Mesenchymal stem cell (in vitro differentiated cells and primary cell): ENCODE results near the gene AGBL5.

Experiments used
- DNase-seq: peaks from one replicate; pipeline ENCODE4 v3.0.0-alpha.2; 2013
- H2AFZ ChIP-seq: one replicate; pipeline ENCODE4 v1.6.1; 2013; ENCODE audit warnings: low read depth, mild to moderate bottlenecking, control low read depth, inconsistent platforms, low read length, moderate library complexity
- H2AK5ac ChIP-seq: 2 replicates; pipeline ENCODE4 v1.6.1; 2013; ENCODE audit warnings: low read length, moderate library complexity, mild to moderate bottlenecking, inconsistent platforms; ENCODE audit not compliant: severe bottlenecking
- H2BK120ac ChIP-seq: one replicate; pipeline ENCODE4 v1.6.1; 2013; ENCODE audit warnings: low read depth, mild to moderate bottlenecking, inconsistent platforms, low read length, moderate library complexity
- H2BK12ac ChIP-seq, 2 experiments: one replicate each; pipeline ENCODE4 v1.6.1; 2013; ENCODE audit warnings: inconsistent platforms in 2 of 2, low read length in 2 of 2, mild to moderate bottlenecking in 2 of 2, moderate library complexity in 2 of 2, control low read depth in 1 of 2
- H2BK15ac ChIP-seq: one replicate; pipeline ENCODE4 v1.6.1; 2013; ENCODE audit warnings: mild to moderate bottlenecking, low read depth, inconsistent platforms; ENCODE audit not compliant: poor library complexity, severe bottlenecking
- H2BK5ac ChIP-seq: 2 replicates; pipeline ENCODE4 v1.6.1; 2013; ENCODE audit warnings: low read depth, mild to moderate bottlenecking, low read length, control low read depth, inconsistent platforms; ENCODE audit not compliant: poor library complexity, severe bottlenecking
- H3K14ac ChIP-seq, 2 experiments: one replicate each; pipeline ENCODE4 v1.6.1; 2013; ENCODE audit warnings: inconsistent platforms in 2 of 2, low read length in 2 of 2, control low read depth in 1 of 2, mild to moderate bottlenecking in 1 of 2, moderate library complexity in 1 of 2
- H3K18ac ChIP-seq, 2 experiments: one replicate each; pipeline ENCODE4 v1.6.1; 2013; ENCODE audit warnings: inconsistent platforms in 2 of 2, low read length in 2 of 2, control low read depth in 1 of 2, low read depth in 1 of 2, mild to moderate bottlenecking in 1 of 2
- H3K23ac ChIP-seq, 2 experiments: one replicate each; pipeline ENCODE4 v1.6.1; 2013; ENCODE audit warnings: inconsistent platforms in 2 of 2, low read length in 2 of 2, mild to moderate bottlenecking in 2 of 2, moderate library complexity in 2 of 2, control low read depth in 1 of 2
- H3K27ac ChIP-seq: 2 replicates; pipeline ENCODE4 v1.5.1; 2013; ENCODE audit warnings: mild to moderate bottlenecking, moderate library complexity, low read length, control low read depth, inconsistent platforms; ENCODE audit not compliant: poor library complexity, severe bottlenecking
- H3K27me3 ChIP-seq, 2 experiments: 2 replicates each; pipeline versions ENCODE4 v1.6.1 to v1.7.0; 2013; ENCODE audit warnings: low read length in 2 of 2, mild to moderate bottlenecking in 2 of 2, moderate library complexity in 2 of 2, control low read depth in 1 of 2, inconsistent platforms in 1 of 2; ENCODE audit not compliant: control insufficient read depth in 1 of 2, insufficient read depth in 1 of 2
- H3K36me3 ChIP-seq, 2 experiments: 2 replicates each; pipeline versions ENCODE4 v1.6.1 to v1.7.0; 2013; ENCODE audit warnings: low read length in 2 of 2, control low read depth in 1 of 2, inconsistent platforms in 1 of 2, low read depth in 1 of 2, mild to moderate bottlenecking in 1 of 2; ENCODE audit not compliant: insufficient read depth in 2 of 2, control insufficient read depth in 1 of 2
- H3K4ac ChIP-seq, 2 experiments: one replicate each; pipeline ENCODE4 v1.6.1; 2013; ENCODE audit warnings: inconsistent platforms in 2 of 2, low read length in 2 of 2, mild to moderate bottlenecking in 2 of 2, moderate library complexity in 2 of 2, control low read depth in 1 of 2, low read depth in 1 of 2
- H3K4me1 ChIP-seq: 2 replicates; pipeline ENCODE4 v1.6.1; 2013; ENCODE audit warnings: low read depth, low read length, control low read depth; ENCODE audit not compliant: control insufficient read depth, insufficient read depth
- H3K4me2 ChIP-seq: 2 replicates; pipeline ENCODE4 v1.6.1; 2013; ENCODE audit warnings: low read length, mild to moderate bottlenecking, inconsistent platforms; ENCODE audit not compliant: poor library complexity, severe bottlenecking
- H3K4me3 ChIP-seq, 2 experiments: 2 replicates each; pipeline versions ENCODE4 v1.5.1 to v1.7.0; 2013; ENCODE audit warnings: low read length in 2 of 2, mild to moderate bottlenecking in 2 of 2, control low read depth in 1 of 2, low read depth in 1 of 2; ENCODE audit not compliant: insufficient read depth in 1 of 2
- H3K79me1 ChIP-seq: replicated peaks from 2 replicates; pipeline ENCODE4 v1.6.1; 2013; ENCODE audit warnings: mild to moderate bottlenecking, control low read depth, low read length, inconsistent platforms; ENCODE audit not compliant: poor library complexity, severe bottlenecking
- H3K9ac ChIP-seq: 2 replicates; pipeline ENCODE4 v1.7.0; 2013; ENCODE audit warnings: mild to moderate bottlenecking, low read length, moderate library complexity
- H3K9me3 ChIP-seq: 2 replicates; pipeline ENCODE4 v1.7.0; 2013; ENCODE audit warnings: mild to moderate bottlenecking, low read length; ENCODE audit not compliant: control insufficient read depth
- H4K8ac ChIP-seq: one replicate; pipeline ENCODE4 v1.6.1; 2013; ENCODE audit warnings: inconsistent platforms, mild to moderate bottlenecking, low read length, moderate library complexity
- H4K91ac ChIP-seq: one replicate; pipeline ENCODE4 v1.6.1; 2013; ENCODE audit warnings: mild to moderate bottlenecking, low read length, inconsistent platforms
- WGBS: methylation state at CpG from one replicate; pipeline ENCODE4 v1.1.7; 2013; ENCODE audit warnings: mixed read lengths; 5-methylcytosine and 5-hydroxymethylcytosine counted together

Gene AGBL5

DNA sequence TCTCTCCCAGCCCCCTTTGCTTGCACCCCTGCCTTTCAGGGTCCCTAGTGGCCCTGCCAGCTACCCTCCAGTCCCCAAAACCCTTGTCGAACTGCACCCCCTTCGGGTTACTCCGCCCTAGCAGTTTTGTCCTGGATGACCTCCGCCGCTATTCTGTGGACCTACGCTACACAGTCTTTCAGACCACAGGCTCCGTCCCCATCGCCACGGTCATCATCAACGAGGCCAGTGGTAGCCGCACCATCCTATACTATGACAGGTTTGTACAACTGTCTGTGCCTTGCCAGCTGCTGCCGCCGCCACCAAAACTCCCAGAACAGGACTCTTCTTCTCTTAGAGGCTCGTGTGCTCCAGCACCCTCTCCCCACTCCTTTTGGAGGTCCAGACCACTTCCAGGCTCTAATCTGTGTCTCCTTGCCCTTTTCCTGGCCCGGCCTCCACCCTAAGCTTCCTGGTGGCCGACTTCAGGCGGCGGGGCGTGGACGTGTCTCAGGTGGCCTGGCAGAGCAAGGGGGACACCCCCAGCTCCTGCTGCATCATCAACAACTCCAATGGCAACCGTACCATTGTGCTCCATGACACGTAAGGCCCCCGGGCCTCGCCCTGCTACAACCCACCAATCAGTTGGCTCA is 43.0 kb downstream of the AGBL5 start:
- H4K8ac ChIP-seq, result no peak overlapping the region
- no peaks in the 10 kb centered on the region for H3K79me1 ChIP-seq
- no peak for DNase-seq
- 96% methylated on average over 24 of the region's 24 CpGs for WGBS
- no peak overlapping the region for H3K27ac ChIP-seq
- no peak overlapping the region for H2BK5ac ChIP-seq
- no peak overlapping the region for H3K4me3 ChIP-seq
- H2BK15ac ChIP-seq, result no peak overlapping the region
- H3K9ac ChIP-seq, result no peak overlapping the region
- peaks cover under 1 to 1% of the 10 kb centered on the region in 2 experiments for H3K27me3 ChIP-seq
- no peak overlapping the region for H3K23ac ChIP-seq
- H2BK120ac ChIP-seq, result no peak overlapping the region
- no peak overlapping the region for H4K91ac ChIP-seq
- H3K14ac ChIP-seq, result no peak overlapping the region
- H3K4ac ChIP-seq, result no peak overlapping the region
- no peak overlapping the region for H3K4me2 ChIP-seq
- H2AFZ ChIP-seq, result no peak overlapping the region
- H3K36me3 ChIP-seq, result no peaks in the 10 kb centered on the region
- no peak overlapping the region for H2AK5ac ChIP-seq
- no peaks in the 10 kb centered on the region for H3K9me3 ChIP-seq
- peaks cover 18% of the 10 kb centered on the region for H3K4me1 ChIP-seq
- H3K18ac ChIP-seq, result no peak overlapping the region
- no peak overlapping the region for H2BK12ac ChIP-seq

DNA sequence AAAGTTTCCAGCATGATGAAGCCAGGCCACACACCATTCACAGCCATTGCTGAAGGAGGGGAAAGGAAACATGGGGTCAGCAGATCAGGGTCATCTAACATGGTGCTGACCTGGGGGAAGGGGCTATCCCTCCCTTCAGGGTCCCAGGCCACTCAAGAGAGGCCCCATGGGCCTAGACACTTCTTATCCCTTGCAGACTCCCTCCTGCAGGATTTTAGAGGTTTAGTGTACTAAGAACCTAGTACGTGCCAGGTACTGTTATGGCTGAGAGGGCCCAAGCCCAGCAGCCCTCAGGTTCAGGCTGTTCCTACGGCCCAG is 43.9 kb downstream of the AGBL5 start:
- no peak overlapping the region for H2BK5ac ChIP-seq
- no peak overlapping the region for H3K4me2 ChIP-seq
- no peak overlapping the region for H3K14ac ChIP-seq
- H4K91ac ChIP-seq, result no peak overlapping the region
- H3K4me1 ChIP-seq, result peaks cover 20% of the 10 kb centered on the region
- H4K8ac ChIP-seq, result no peak overlapping the region
- no peak overlapping the region for H3K4me3 ChIP-seq
- DNase-seq, result no peak
- H3K36me3 ChIP-seq, result no peaks in the 10 kb centered on the region
- no peak overlapping the region for H2BK120ac ChIP-seq
- H2AK5ac ChIP-seq, result no peak overlapping the region
- H3K9ac ChIP-seq, result no peak overlapping the region
- H2AFZ ChIP-seq, result peak overlapping the region; percentile 46
- no peaks in the 10 kb centered on the region for H3K79me1 ChIP-seq
- H3K4ac ChIP-seq, result no peak overlapping the region
- peaks cover 0 to 8% of the 10 kb centered on the region in 2 experiments for H3K27me3 ChIP-seq
- no peak overlapping the region for H3K27ac ChIP-seq
- no peak overlapping the region for H2BK15ac ChIP-seq
- no peak overlapping the region for H3K18ac ChIP-seq
- H2BK12ac ChIP-seq, result no peak overlapping the region
- H3K9me3 ChIP-seq, result no peaks in the 10 kb centered on the region
- no peak overlapping the region for H3K23ac ChIP-seq
- WGBS, result 89% methylated on average over 2 of the region's 2 CpGs

DNA sequence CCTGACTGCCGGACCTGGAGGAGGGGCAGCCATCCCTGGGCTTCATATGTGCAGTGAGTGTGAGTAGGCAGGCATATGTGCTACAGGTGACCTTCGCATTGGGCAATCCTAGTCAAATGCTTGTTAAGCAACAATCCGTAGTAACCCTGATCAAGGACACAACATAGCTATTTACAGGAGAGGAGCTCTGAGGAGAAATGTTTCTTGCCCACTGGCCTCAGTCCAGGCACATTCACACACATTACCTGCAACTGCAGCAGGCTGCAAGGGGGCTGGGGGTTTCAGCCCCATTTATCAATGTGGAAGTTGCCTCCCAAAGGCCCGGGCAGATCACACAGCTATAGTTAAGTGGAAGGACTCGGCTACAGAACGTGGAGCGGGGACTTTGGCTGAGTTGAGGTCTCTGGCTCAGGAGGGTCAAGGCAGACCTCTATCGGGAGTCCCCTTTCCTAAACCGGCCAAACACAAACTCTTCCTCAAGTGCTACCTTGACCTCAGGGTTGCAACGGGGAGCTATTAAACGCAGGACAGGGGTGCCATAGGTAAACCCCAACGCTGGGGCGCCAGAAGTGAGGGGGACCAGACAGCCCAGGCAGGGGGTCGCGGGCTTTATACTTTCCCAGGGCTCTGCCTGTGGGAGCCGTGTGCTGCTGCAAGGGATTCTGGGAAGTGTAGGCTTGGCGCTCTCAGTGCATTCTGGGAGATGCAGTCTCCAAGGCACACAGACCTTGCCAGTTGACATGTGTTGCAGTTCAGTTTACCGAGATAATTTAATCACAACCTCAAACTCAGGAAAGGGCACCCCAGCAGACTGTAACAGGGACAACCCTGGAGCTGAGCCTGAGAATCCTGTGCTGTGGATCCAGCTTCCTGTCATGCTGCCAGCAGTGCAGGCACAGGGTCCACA is 44.5 kb downstream of the AGBL5 start:
- no peak overlapping the region for H2BK5ac ChIP-seq
- no peak overlapping the region for H3K14ac ChIP-seq
- H3K4me2 ChIP-seq, result peak overlapping the region; percentile 44
- no peak overlapping the region for H3K23ac ChIP-seq
- peak overlapping the region; percentile 76 for H4K8ac ChIP-seq
- no peak overlapping the region for H3K4ac ChIP-seq
- DNase-seq, result peak; percentile 59
- H2BK15ac ChIP-seq, result no peak overlapping the region
- H3K4me1 ChIP-seq, result peaks cover 20% of the 10 kb centered on the region
- H3K18ac ChIP-seq, result peak overlapping the region in 1 of 2 experiments; percentile 61
- no peak overlapping the region for H2AK5ac ChIP-seq
- H2AFZ ChIP-seq, result peak overlapping the region; percentile 46
- H3K27ac ChIP-seq, result no peak overlapping the region
- no peaks in the 10 kb centered on the region for H3K79me1 ChIP-seq
- H3K4me3 ChIP-seq, result peak overlapping the region in 1 of 2 experiments; percentile 71
- H2BK120ac ChIP-seq, result no peak overlapping the region
- peak overlapping the region; percentile 53 for H3K9ac ChIP-seq
- 42% methylated on average over 18 of the region's 18 CpGs for WGBS
- H3K27me3 ChIP-seq, result peaks cover 0 to 11% of the 10 kb centered on the region in 2 experiments
- no peaks in the 10 kb centered on the region for H3K36me3 ChIP-seq
- peak overlapping the region; percentile 41 for H4K91ac ChIP-seq
- H2BK12ac ChIP-seq, result no peak overlapping the region
- no peaks in the 10 kb centered on the region for H3K9me3 ChIP-seq

DNA sequence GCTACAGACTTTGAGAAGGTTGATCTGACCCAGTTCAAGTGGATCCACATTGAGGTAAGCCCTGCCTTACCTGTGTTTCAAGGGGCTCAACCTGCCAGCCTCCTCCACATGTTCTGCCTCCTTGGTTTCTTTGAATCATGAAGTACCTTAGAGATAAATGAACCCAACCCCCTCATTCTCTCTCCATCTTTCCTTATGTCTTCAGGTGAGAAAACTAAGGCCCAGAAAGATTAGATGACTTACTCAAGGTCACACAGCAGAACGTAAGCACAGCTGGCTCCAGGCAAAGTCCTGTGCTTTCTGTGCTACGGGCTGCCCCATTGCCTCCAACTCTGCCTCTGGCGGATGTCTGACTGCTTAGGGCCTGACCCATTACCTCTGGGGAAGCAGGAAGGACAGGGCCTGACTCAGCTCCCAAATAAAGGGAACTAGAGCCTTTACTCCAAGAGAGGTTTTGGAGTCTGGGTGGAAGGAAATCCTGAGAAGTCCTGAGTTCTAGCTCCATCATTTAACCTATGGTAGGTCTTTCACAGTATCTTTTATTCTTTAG is 45.4 kb downstream of the AGBL5 start:
- no peak overlapping the region for H4K91ac ChIP-seq
- no peak overlapping the region for H2BK5ac ChIP-seq
- 87% methylated on average over 3 of the region's 3 CpGs for WGBS
- H4K8ac ChIP-seq, result no peak overlapping the region
- H3K36me3 ChIP-seq, result no peaks in the 10 kb centered on the region
- H3K9ac ChIP-seq, result no peak overlapping the region
- H3K4me3 ChIP-seq, result no peak overlapping the region
- H2AFZ ChIP-seq, result no peak overlapping the region
- DNase-seq, result no peak
- peaks cover 1 to 19% of the 10 kb centered on the region in 2 experiments for H3K27me3 ChIP-seq
- no peak overlapping the region for H3K27ac ChIP-seq
- H3K4ac ChIP-seq, result no peak overlapping the region
- no peak overlapping the region for H2BK120ac ChIP-seq
- no peak overlapping the region for H3K23ac ChIP-seq
- H2BK12ac ChIP-seq, result no peak overlapping the region
- no peak overlapping the region for H3K4me2 ChIP-seq
- H3K14ac ChIP-seq, result no peak overlapping the region
- H3K9me3 ChIP-seq, result no peaks in the 10 kb centered on the region
- peaks cover 20% of the 10 kb centered on the region for H3K4me1 ChIP-seq
- H2AK5ac ChIP-seq, result no peak overlapping the region
- H2BK15ac ChIP-seq, result no peak overlapping the region
- no peak overlapping the region for H3K18ac ChIP-seq
- H3K79me1 ChIP-seq, result no peaks in the 10 kb centered on the region
